Sigmoid colon (tissue), 4 donors: ENCODE data around the gene PRR20D.
"Not testable (repeated sequence)": the region's sequence is repeated elsewhere in the genome, so short reads cannot be mapped to it uniquely, and the experiment has no call there.

Experiments
- POLR2AphosphoS5 ChIP-seq, 4 donors: sonication (generic); formaldehyde crosslinking; IDR thresholded peaks; one replicate each; pipeline ENCODE4 v1.6.1; 2017; ENCODE audit warnings: antibody characterized with exemption in 4 of 4
- TF ChIP-seq, protein P1 (sequence below), 4 experiments: fragments of 450-650 bp in 3 of 4; fragments of 200-600 bp in 1 of 4; IDR thresholded peaks; one replicate each; pipeline ENCODE4 v1.5.1; 2016 to 2019; ENCODE audit warnings: antibody characterized with exemption in 4 of 4, mild to moderate bottlenecking in 3 of 4, moderate library complexity in 2 of 4

DNA sequence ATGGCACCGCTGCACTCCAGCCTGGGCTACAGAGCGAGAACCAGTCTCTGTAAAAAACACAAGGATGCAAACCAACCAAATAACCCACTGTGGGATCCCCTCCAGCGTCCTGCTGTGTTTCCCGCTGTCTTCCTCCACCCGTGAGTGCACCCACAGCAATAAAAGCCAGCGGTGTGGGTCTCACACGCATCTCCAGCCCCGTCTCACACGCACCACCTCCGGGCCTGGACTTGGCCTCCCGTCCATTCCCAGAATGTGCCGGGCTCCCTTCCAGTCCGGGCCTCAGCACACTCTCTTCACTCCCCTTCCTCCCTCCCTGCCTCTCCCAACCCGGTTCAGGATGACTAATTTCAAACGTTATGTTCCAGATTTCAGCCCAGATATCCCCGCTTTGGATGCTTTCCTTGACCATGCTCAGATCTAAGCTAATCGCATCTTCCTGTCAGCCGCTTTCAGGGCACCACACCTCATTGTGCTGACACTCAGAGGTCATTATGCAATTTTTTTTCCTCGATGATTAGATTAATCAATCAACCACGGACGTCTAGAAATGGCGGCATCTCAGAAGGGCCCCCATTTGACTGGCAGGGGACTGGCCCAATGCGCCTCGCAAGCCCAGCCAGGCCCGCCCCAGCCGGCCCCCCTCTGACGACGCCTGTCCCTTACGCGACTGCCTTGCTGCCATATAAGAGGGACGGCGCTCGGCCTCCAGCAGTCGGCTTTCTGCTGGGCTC, 20.0 kb upstream of the PRR20D start, which contains the start of gene PRR20A:
- TF ChIP-seq, protein P1, sequence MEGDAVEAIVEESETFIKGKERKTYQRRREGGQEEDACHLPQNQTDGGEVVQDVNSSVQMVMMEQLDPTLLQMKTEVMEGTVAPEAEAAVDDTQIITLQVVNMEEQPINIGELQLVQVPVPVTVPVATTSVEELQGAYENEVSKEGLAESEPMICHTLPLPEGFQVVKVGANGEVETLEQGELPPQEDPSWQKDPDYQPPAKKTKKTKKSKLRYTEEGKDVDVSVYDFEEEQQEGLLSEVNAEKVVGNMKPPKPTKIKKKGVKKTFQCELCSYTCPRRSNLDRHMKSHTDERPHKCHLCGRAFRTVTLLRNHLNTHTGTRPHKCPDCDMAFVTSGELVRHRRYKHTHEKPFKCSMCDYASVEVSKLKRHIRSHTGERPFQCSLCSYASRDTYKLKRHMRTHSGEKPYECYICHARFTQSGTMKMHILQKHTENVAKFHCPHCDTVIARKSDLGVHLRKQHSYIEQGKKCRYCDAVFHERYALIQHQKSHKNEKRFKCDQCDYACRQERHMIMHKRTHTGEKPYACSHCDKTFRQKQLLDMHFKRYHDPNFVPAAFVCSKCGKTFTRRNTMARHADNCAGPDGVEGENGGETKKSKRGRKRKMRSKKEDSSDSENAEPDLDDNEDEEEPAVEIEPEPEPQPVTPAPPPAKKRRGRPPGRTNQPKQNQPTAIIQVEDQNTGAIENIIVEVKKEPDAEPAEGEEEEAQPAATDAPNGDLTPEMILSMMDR (IDR thresholded peaks at IDR 0.05): not testable (repeated sequence)
- TF ChIP-seq POLR2AphosphoS5 (IDR thresholded peaks at IDR 0.05): not testable (repeated sequence)
